Smooth muscle cell (in vitro differentiated cells): ENCODE data around the gene CEP83. TPM values are rescaled to one million over a fixed set of nuclear protein-coding genes. Genes with fewer than 3 reads are reported as not detected.

ENCODE experiments used
- DNase-seq: peaks from one replicate; lab custom pipeline; 2025; ENCODE audit not compliant: unreplicated experiment; lab: John Stamatoyannopoulos, UW
- H2AFZ ChIP-seq: fragments of 200-600 bp; sonication (generic); 2 replicates; pipeline ENCODE4 v1.6.0; 2016; ENCODE audit warnings: antibody characterized with exemption, low read depth, mild to moderate bottlenecking
- H3F3A ChIP-seq: fragments of 200-600 bp; sonication (generic); 2 replicates; pipeline ENCODE4 v1.6.0; 2017; ENCODE audit warnings: antibody characterized with exemption, low read depth
- H3K27ac ChIP-seq: fragments of 200-600 bp; sonication (generic); 2 replicates; pipeline ENCODE4 v1.5.1; 2016; ENCODE audit warnings: low read depth, mild to moderate bottlenecking
- H3K27me3 ChIP-seq: fragments of 200-600 bp; sonication (generic); 2 replicates; pipeline ENCODE4 v1.6.1; 2016; ENCODE audit warnings: low read depth, mild to moderate bottlenecking
- H3K36me3 ChIP-seq: fragments of 200-600 bp; sonication (generic); 2 replicates; pipeline ENCODE4 v1.5.1; 2016; ENCODE audit warnings: low read depth
- H3K4me1 ChIP-seq: fragments of 200-600 bp; sonication (generic); 2 replicates; pipeline ENCODE4 v1.5.1; 2016; ENCODE audit warnings: low read depth
- H3K4me2 ChIP-seq: fragments of 200-600 bp; sonication (generic); 2 replicates; pipeline ENCODE4 v1.6.0; 2016; ENCODE audit warnings: mild to moderate bottlenecking
- H3K4me3 ChIP-seq: fragments of 200-600 bp; sonication (generic); 2 replicates; pipeline ENCODE4 v1.5.1; 2016; ENCODE audit warnings: mild to moderate bottlenecking
- H3K79me2 ChIP-seq: fragments of 200-600 bp; sonication (generic); 2 replicates; pipeline ENCODE4 v1.6.0; 2016; ENCODE audit warnings: low read depth, mild to moderate bottlenecking
- H3K9ac ChIP-seq: fragments of 200-600 bp; sonication (generic); 2 replicates; pipeline ENCODE4 v1.6.0; 2016; ENCODE audit warnings: low read depth
- H3K9me3 ChIP-seq: fragments of 200-600 bp; sonication (generic); replicated peaks from 2 replicates; pipeline ENCODE4 v1.5.1; 2016; ENCODE audit warnings: low read depth
- H4K20me1 ChIP-seq: fragments of 200-600 bp; sonication (generic); 2 replicates; pipeline ENCODE4 v1.6.0; 2016; ENCODE audit warnings: low read depth
- WGBS: methylation state at CpG from one replicate; pipeline ENCODE4 v1.1.7; 2016; ENCODE audit warnings: low lambda C conversion rate; 5-methylcytosine and 5-hydroxymethylcytosine counted together
- polyA plus RNA-seq: library from polyadenylated mRNA; unstranded; fragments of >200 nt; fragmentation: Nextera tagmentation; extraction: Ambion mirVana; gene quantifications from 2 replicates; pipeline ENCODE4 v1.2.1, GENCODE V29; 2016
- total RNA-seq: library from RNA; depleted of rRNA; stranded (reverse); fragments of >200 nt; gene quantifications from 2 replicates; pipeline ENCODE4 v1.2.3, GENCODE V29; 2014
- TF ChIP-seq, protein P1 (sequence below): fragments of 200-600 bp; sonication (generic); IDR thresholded peaks from 2 replicates; pipeline ENCODE4 v1.5.1; 2017; ENCODE audit warnings: borderline replicate concordance, mild to moderate bottlenecking, antibody characterized with exemption; ENCODE audit not compliant: insufficient read depth, poor library complexity, severe bottlenecking

Gene CEP83
- total and polyA plus RNA-seq, 2 experiments from 2014 or later = 2.8 to 30.3 TPM

DNA sequence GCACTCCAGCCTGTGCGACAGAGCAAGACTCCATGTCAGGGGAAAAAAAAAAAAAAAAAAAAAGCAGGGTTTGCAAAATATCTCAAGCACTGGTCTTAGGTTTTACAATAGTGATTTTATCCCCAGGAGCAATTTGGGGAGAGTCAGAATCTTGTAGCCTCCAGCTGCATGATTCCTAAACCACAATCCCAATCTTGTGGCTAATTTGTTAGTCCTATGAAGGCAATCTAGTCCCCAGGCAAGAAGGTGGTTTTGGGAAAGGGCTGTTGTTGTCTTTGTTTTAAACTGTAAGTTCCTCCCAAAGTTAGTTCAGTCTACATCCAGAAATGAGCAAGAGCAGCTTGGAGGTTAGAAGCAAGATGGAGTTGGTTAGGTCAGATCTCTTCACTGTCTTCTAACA is 175.6 kb downstream of the CEP83 start:
- no peak overlapping the region for H3K9ac ChIP-seq
- no peak overlapping the region for H3K27ac ChIP-seq
- no peak overlapping the region for H3K4me2 ChIP-seq
- TF ChIP-seq, protein P1, sequence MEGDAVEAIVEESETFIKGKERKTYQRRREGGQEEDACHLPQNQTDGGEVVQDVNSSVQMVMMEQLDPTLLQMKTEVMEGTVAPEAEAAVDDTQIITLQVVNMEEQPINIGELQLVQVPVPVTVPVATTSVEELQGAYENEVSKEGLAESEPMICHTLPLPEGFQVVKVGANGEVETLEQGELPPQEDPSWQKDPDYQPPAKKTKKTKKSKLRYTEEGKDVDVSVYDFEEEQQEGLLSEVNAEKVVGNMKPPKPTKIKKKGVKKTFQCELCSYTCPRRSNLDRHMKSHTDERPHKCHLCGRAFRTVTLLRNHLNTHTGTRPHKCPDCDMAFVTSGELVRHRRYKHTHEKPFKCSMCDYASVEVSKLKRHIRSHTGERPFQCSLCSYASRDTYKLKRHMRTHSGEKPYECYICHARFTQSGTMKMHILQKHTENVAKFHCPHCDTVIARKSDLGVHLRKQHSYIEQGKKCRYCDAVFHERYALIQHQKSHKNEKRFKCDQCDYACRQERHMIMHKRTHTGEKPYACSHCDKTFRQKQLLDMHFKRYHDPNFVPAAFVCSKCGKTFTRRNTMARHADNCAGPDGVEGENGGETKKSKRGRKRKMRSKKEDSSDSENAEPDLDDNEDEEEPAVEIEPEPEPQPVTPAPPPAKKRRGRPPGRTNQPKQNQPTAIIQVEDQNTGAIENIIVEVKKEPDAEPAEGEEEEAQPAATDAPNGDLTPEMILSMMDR = no peak
- peaks cover 78% of the 10 kb centered on the region for H3K27me3 ChIP-seq
- peaks cover 9% of the 10 kb centered on the region for H3K4me1 ChIP-seq
- H3K36me3 ChIP-seq = no peaks in the 10 kb centered on the region
- H3K79me2 ChIP-seq = no peaks in the 10 kb centered on the region
- WGBS = 100% methylated on average over 1 of the region's 1 CpG
- no peaks in the 10 kb centered on the region for H3F3A ChIP-seq
- no peak overlapping the region for H3K4me3 ChIP-seq
- no peak overlapping the region for H2AFZ ChIP-seq
- no peaks in the 10 kb centered on the region for H4K20me1 ChIP-seq
- no peak for DNase-seq
- H3K9me3 ChIP-seq = no peaks in the 10 kb centered on the region

DNA sequence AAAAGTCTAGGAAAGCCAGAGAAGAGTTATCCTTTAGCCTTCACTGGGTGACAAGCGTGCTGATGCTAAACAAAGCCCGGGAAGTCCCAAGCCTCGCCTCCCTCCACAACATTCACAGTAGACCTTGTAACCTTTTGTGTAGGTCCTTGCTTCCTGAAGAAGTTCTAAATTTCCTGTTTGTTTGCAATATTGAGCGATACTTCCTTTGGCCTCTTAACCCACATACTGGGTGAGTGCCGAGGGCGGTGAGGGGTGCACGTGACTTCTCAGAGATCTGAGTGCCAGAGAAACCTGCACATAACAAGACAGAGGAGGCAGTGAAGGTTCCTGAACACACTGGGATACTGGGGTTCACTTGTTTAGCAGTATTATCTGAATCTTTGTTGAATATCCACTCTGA is 177.0 kb downstream of the CEP83 start:
- Histone ChIP-seq H3K79me2 (no peaks in the 10 kb centered on the region), H3K4me1 (peaks cover 7% of the 10 kb centered on the region), H3K36me3 (no peaks in the 10 kb centered on the region), H2AFZ (no peak overlapping the region), H3K9me3 (no peaks in the 10 kb centered on the region), H3K4me2 (no peak overlapping the region), H4K20me1 (no peaks in the 10 kb centered on the region), H3K27me3 (peaks cover 78% of the 10 kb centered on the region), H3K9ac (no peak overlapping the region), H3K27ac (no peak overlapping the region), H3K4me3 (no peak overlapping the region), H3F3A (no peaks in the 10 kb centered on the region)
- WGBS = 96% methylated on average over 7 of the region's 7 CpGs
- TF ChIP-seq, protein P1 = no peak
- DNase-seq = no peak

DNA sequence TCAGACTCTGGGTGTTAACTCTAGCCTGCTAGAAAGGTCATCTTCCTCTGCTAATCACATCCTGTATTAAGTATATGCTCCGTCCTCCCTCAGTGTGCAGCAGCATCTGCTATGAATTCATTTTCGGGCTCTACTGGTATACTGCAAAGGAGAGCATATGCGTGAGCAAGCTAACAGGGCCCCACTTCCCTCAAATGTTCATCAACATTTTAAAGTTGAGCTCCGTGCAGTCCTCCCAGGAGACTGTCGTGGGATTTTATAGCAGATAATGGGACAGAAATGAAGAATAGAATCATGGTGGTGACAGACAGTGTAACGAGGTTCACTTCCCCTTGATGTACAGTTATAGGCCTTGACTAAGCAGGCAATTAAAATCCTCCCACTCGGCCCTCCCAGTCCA is 179.6 kb downstream of the CEP83 start:
- TF ChIP-seq, protein P1 = no peak
- DNase-seq = no peak

DNA sequence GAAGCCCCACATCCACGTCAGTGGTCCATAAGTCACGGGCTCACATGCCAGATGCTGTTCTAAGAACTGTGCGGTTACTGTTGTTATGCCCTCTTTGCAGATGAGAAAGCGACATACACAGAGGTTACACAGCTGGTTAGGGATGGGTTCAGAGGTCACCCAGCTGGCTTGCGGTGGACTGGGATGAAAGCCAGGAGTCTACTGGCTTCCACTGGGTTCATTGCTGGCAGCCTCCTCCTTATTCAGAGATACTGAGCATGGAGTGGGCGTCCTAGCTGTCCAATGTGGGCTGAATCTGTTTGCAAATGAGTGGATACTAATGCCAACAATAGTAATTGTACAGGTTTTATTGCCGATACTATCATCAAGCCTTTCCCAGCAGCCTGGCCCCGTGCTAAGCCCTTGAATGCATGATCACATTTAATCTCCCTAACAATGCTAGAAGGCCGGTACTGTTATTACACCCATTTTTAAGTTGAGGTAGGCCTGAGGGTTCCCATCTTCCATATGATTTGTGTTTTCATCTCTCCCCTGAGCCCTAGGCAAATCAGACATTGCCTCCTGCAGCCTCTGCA is 182.2 kb downstream of the CEP83 start:
- Histone ChIP-seq H3K4me1 (no peaks in the 10 kb centered on the region), H3K4me2 (no peak overlapping the region), H3K79me2 (no peaks in the 10 kb centered on the region), H3K4me3 (no peak overlapping the region), H3K9me3 (no peaks in the 10 kb centered on the region), H3K27me3 (peaks cover 50% of the 10 kb centered on the region), H3K36me3 (no peaks in the 10 kb centered on the region), H3F3A (no peaks in the 10 kb centered on the region), H3K9ac (no peak overlapping the region), H4K20me1 (no peaks in the 10 kb centered on the region), H3K27ac (no peak overlapping the region), H2AFZ (no peak overlapping the region)
- DNase-seq = no peak
- TF ChIP-seq, protein P1 = no peak
- WGBS = 94% methylated on average over 9 of the region's 9 CpGs

More for the DNA sequence above, 179.6 kb downstream of the CEP83 start:
- H3K27ac ChIP-seq = no peak overlapping the region
- 65% methylated on average over 7 of the region's 7 CpGs for WGBS
- no peaks in the 10 kb centered on the region for H3K36me3 ChIP-seq
- H3F3A ChIP-seq = no peaks in the 10 kb centered on the region
- no peaks in the 10 kb centered on the region for H4K20me1 ChIP-seq
- no peak overlapping the region for H3K9ac ChIP-seq
- H3K79me2 ChIP-seq = no peaks in the 10 kb centered on the region
- H3K4me3 ChIP-seq = no peak overlapping the region
- H2AFZ ChIP-seq = no peak overlapping the region
- H3K4me2 ChIP-seq = no peak overlapping the region
- no peaks in the 10 kb centered on the region for H3K4me1 ChIP-seq
- peaks cover 71% of the 10 kb centered on the region for H3K27me3 ChIP-seq
- H3K9me3 ChIP-seq = no peaks in the 10 kb centered on the region
